ENCODE data around the gene SRXN1. TPM values are rescaled to one million over a fixed set of nuclear protein-coding genes. Genes with fewer than 3 reads are reported as not detected.

The SRXN1 gene
- polyA plus RNA-seq, 1 donor = 7.5 TPM

- no peak for DNase-seq
Measured at GRCh38 chr20:634148-634925, 18.7 kb downstream of the SRXN1 start.

- DNase-seq = no peak
Measured at GRCh38 chr20:631101-631500, 21.9 kb downstream of the SRXN1 start.

- no peak for DNase-seq
Measured at GRCh38 chr20:626579-626978, 26.4 kb downstream of the SRXN1 start.

GRCh38 chr20:625360-625932, 27.6 kb downstream of the SRXN1 start:
- DNase-seq = no peak

- no peak for DNase-seq
Measured at GRCh38 chr20:623704-624103, 29.3 kb downstream of the SRXN1 start.

GRCh38 chr20:623021-623420, 30.0 kb downstream of the SRXN1 start:
- DNase-seq = no peak

- DNase-seq = no peak
Measured at GRCh38 chr20:622161-622560, 30.8 kb downstream of the SRXN1 start.

- DNase-seq = no peak
Measured at GRCh38 chr20:621125-621756, 31.8 kb downstream of the SRXN1 start.

- no peak for DNase-seq
Measured at GRCh38 chr20:620246-620645, 32.8 kb downstream of the SRXN1 start.

- DNase-seq = no peak
Measured at GRCh38 chr20:618980-619379, 34.0 kb downstream of the SRXN1 start.

GRCh38 chr20:617934-618690, 34.9 kb downstream of the SRXN1 start:
- no peak for DNase-seq

GRCh38 chr20:615514-615913, 37.5 kb downstream of the SRXN1 start:
- no peak for DNase-seq

- DNase-seq = no peak
Measured at GRCh38 chr20:611843-612185, 41.2 kb downstream of the SRXN1 start.

GRCh38 chr20:611047-611842, 41.8 kb downstream of the SRXN1 start:
- no peak for DNase-seq

- DNase-seq = peak; percentile 84
Measured at GRCh38 chr20:610130-611046, 42.6 kb downstream of the SRXN1 start, which contains the start of gene TCF15. Gene TCF15 (minus strand): TSS chr20:610309. CDS start chr20:610237, 72 bp downstream.

- DNase-seq = no peak
Measured at GRCh38 chr20:609371-609964, 43.5 kb downstream of the SRXN1 start.

GRCh38 chr20:608970-609369, 44.0 kb downstream of the SRXN1 start:
- no peak for DNase-seq

- no peak for DNase-seq
Measured at GRCh38 chr20:607476-607875, 45.5 kb downstream of the SRXN1 start.

- DNase-seq = no peak
Measured at GRCh38 chr20:605237-605636, 47.8 kb downstream of the SRXN1 start.

- DNase-seq = no peak
Measured at GRCh38 chr20:603116-603640, 49.8 kb downstream of the SRXN1 start.
